Measurements from ENCODE around the gene CARHSP1. TPM values are rescaled to one million over a fixed set of nuclear protein-coding genes. Genes with fewer than 3 reads are reported as not detected.
"Not testable (repeated sequence)": the region's sequence is repeated elsewhere in the genome, so short reads cannot be mapped to it uniquely, and the experiment has no call there.

The CARHSP1 gene
- 32.8 TPM for polyA plus RNA-seq (2013)

DNA sequence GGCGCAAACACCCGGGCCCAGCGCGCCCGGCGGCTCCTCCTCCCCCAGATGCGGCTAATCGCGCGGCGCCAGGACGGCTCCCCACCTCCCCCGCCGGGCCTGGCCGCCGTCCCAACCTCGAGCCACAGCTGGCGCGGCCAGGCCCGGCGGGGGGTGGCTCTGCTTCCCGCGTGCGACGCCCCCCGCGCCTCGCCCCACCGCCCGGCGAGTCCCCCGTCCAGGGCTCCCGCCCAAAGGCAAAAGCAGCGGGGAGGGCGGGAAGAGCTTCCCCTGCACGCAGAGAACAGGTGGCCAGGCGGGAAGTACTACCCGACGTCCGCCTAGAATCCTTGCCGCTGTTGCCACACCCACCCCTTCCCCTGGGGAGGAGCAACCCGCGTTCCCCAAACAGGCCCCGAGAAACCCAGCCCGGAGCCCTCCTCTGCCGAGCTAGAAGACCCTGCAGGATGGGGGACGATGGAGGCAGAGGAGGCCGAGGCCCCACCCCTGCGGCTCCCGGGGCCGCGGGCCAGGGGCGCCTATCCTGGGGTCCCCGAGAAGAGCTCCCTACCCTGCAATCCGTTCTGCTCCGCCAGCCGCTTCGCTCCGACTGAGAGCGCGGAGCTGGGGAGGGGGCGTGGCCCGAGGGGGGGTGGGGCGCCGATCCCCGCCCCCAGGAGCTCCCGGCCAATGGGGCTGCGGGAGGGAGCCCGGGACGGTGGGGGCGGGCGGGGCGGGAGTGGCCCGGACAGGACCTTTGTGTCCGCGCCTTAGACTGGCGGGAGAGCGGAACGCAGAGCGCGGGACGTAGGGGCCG, at the start of gene CARHSP1:
CARHSP1 (minus strand) TSS at position 591 of the 796 bp plus-strand sequence. CDS start 9,678 bp downstream, outside the sequence.
- CTCF ChIA-PET, result interaction anchor here (0.9 to 1.8 kb wide), 6 partner anchors 9 to 233 kb away, joined by 3 to 5 read pairs (median 4); partner anchors contain the start of gene LITAFD
- H3K27me3 ChIP-seq (replicated peaks in 2 of 5; ENCODE audit: control insufficient read depth in 4 of 5, insufficient read depth in 5 of 5, low read length in 4 of 5), result no peaks in the 10 kb centered on the region
- peak within 1 kb of the TSS in 1 of 2 experiments; percentile 67 for H3K27ac ChIP-seq (ENCODE audit: insufficient read depth in 1 of 2, low read depth in 1 of 2, low read length in 2 of 2, poor library complexity in 1 of 2, severe bottlenecking in 2 of 2)
- H3K36me3 ChIP-seq (ENCODE audit: control insufficient read depth in 4 of 4, insufficient read depth in 4 of 4, low read length in 3 of 4), result peaks cover 0 to 7% (median 0%) of the 10 kb centered on the region in 4 experiments
- peak; percentile 81 to 90 (median 84) for DNase-seq
- peaks cover 3 to 69% (median 40%) of the 10 kb centered on the region in 4 experiments for H3K4me1 ChIP-seq (ENCODE audit: control extremely low read depth in 1 of 4, control insufficient read depth in 4 of 4, insufficient read depth in 4 of 4, low read length in 3 of 4)
- no peaks in the 10 kb centered on the region for H3K9me3 ChIP-seq (ENCODE audit: control extremely low read depth in 1 of 5, control insufficient read depth in 4 of 5, insufficient read depth in 2 of 5, low read depth in 1 of 5, low read length in 4 of 5)
- POLR2A ChIA-PET, result interaction anchor here (0.7 to 1.5 kb wide), 4 partner anchors 11 to 223 kb away, joined by 3 to 6 read pairs (median 4); partner anchors contain the start of gene HAPSTR1
- H3K4me3 ChIP-seq (ENCODE audit: control insufficient read depth in 1 of 7, extremely low read depth in 1 of 7, insufficient read depth in 4 of 7, low read depth in 2 of 7, low read length in 6 of 7), result peak within 1 kb of the TSS; percentile 54 to 87 (median 70)
- 0% methylated on average over 57 of the region's 83 CpGs for WGBS (ENCODE audit: insufficient coverage)

DNA sequence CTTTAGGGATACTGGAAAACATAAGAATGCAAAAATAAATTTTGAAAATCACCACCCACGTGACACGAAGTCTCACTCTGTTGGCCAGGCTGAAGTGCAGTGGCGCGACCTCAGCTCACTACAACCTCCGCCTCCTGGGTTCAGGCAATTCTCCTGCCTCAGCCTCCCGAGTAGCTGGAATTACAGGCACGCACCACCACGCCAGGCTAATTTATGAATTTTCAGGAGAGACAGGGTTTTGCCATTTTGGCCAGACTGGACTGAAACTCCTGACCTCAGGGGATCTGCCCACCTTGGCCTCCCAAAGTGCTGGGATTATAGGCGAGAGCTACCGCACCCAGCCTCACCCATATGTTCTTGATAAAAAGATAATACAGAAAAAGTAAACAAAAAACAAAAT, 48.5 kb upstream of the CARHSP1 start:
- not testable (repeated sequence) for DNase-seq; H3K9me3 ChIP-seq (ENCODE audit: control extremely low read depth in 1 of 5, control insufficient read depth in 4 of 5, insufficient read depth in 2 of 5, low read depth in 1 of 5, low read length in 4 of 5); H3K4me3 ChIP-seq (ENCODE audit: control insufficient read depth in 1 of 7, extremely low read depth in 1 of 7, insufficient read depth in 4 of 7, low read depth in 2 of 7, low read length in 6 of 7); H3K27me3 ChIP-seq (replicated peaks in 2 of 5; ENCODE audit: control insufficient read depth in 4 of 5, insufficient read depth in 5 of 5, low read length in 4 of 5); H3K27ac ChIP-seq (ENCODE audit: insufficient read depth in 1 of 2, low read depth in 1 of 2, low read length in 2 of 2, poor library complexity in 1 of 2, severe bottlenecking in 2 of 2)
- WGBS (ENCODE audit: insufficient coverage), result 93% methylated on average over 6 of the region's 10 CpGs
- ChIA-PET POLR2A (interaction anchor here (0.7 kb wide), 1 partner anchor 225 kb away, joined by 4 read pairs; no protein-coding TSS in a partner anchor), CTCF (interaction anchor here (1.0 to 3.1 kb wide), 2 partner anchors 18 to 97 kb away, joined by 3 to 14 read pairs; no protein-coding TSS in a partner anchor)
- Histone ChIP-seq H3K36me3 (ENCODE audit: control insufficient read depth in 4 of 4, insufficient read depth in 4 of 4, low read length in 3 of 4) (peaks cover 36 to 80% (median 58%) of the 10 kb centered on the region in 4 experiments), H3K4me1 (ENCODE audit: control extremely low read depth in 1 of 4, control insufficient read depth in 4 of 4, insufficient read depth in 4 of 4, low read length in 3 of 4) (peaks cover 0 to 38% (median 24%) of the 10 kb centered on the region in 4 experiments)

GRCh38 chr16:8916541-8917225, 47.9 kb upstream of the CARHSP1 start:
- Histone ChIP-seq H3K27ac (ENCODE audit: insufficient read depth in 1 of 2, low read depth in 1 of 2, low read length in 2 of 2, poor library complexity in 1 of 2, severe bottlenecking in 2 of 2) (no peak overlapping the region), H3K4me3 (ENCODE audit: control insufficient read depth in 1 of 7, extremely low read depth in 1 of 7, insufficient read depth in 4 of 7, low read depth in 2 of 7, low read length in 6 of 7) (no peak overlapping the region), H3K36me3 (ENCODE audit: control insufficient read depth in 4 of 4, insufficient read depth in 4 of 4, low read length in 3 of 4) (peaks cover 37 to 79% (median 55%) of the 10 kb centered on the region in 4 experiments), H3K27me3 (replicated peaks in 2 of 5; ENCODE audit: control insufficient read depth in 4 of 5, insufficient read depth in 5 of 5, low read length in 4 of 5) (no peaks in the 10 kb centered on the region), H3K9me3 (ENCODE audit: control extremely low read depth in 1 of 5, control insufficient read depth in 4 of 5, insufficient read depth in 2 of 5, low read depth in 1 of 5, low read length in 4 of 5) (no peaks in the 10 kb centered on the region), H3K4me1 (ENCODE audit: control extremely low read depth in 1 of 4, control insufficient read depth in 4 of 4, insufficient read depth in 4 of 4, low read length in 3 of 4) (peaks cover 0 to 38% (median 24%) of the 10 kb centered on the region in 4 experiments)
- ChIA-PET POLR2A (no interaction called here), CTCF (interaction anchor here (0.6 to 1.0 kb wide), 2 partner anchors 16 to 98 kb away, joined by 3 read pairs; no protein-coding TSS in a partner anchor)
- WGBS (ENCODE audit: insufficient coverage), result 0% methylated on average over 1 of the region's 5 CpGs
- DNase-seq, result peak in 2 of 3 donors; percentile 49 to 59

- 100% methylated on average over 3 of the region's 7 CpGs for WGBS (ENCODE audit: insufficient coverage)
- H3K9me3 ChIP-seq (ENCODE audit: control extremely low read depth in 1 of 5, control insufficient read depth in 4 of 5, insufficient read depth in 2 of 5, low read depth in 1 of 5, low read length in 4 of 5), result no peaks in the 10 kb centered on the region
- H3K27me3 ChIP-seq (replicated peaks in 2 of 5; ENCODE audit: control insufficient read depth in 4 of 5, insufficient read depth in 5 of 5, low read length in 4 of 5), result no peaks in the 10 kb centered on the region
- peaks cover 38 to 79% (median 54%) of the 10 kb centered on the region in 4 experiments for H3K36me3 ChIP-seq (ENCODE audit: control insufficient read depth in 4 of 4, insufficient read depth in 4 of 4, low read length in 3 of 4)
- CTCF ChIA-PET, result interaction anchor here (0.6 kb wide), 1 partner anchor 15 kb away, joined by 3 read pairs; no protein-coding TSS in a partner anchor
- H3K4me3 ChIP-seq (ENCODE audit: control insufficient read depth in 1 of 7, extremely low read depth in 1 of 7, insufficient read depth in 4 of 7, low read depth in 2 of 7, low read length in 6 of 7), result no peak overlapping the region
- H3K27ac ChIP-seq (ENCODE audit: insufficient read depth in 1 of 2, low read depth in 1 of 2, low read length in 2 of 2, poor library complexity in 1 of 2, severe bottlenecking in 2 of 2), result no peak overlapping the region
- H3K4me1 ChIP-seq (ENCODE audit: control extremely low read depth in 1 of 4, control insufficient read depth in 4 of 4, insufficient read depth in 4 of 4, low read length in 3 of 4), result peaks cover 0 to 38% (median 24%) of the 10 kb centered on the region in 4 experiments
- DNase-seq, result no peak
- POLR2A ChIA-PET, result no interaction called here
Measured at GRCh38 chr16:8915722-8916301, 47.0 kb upstream of the CARHSP1 start.

DNA sequence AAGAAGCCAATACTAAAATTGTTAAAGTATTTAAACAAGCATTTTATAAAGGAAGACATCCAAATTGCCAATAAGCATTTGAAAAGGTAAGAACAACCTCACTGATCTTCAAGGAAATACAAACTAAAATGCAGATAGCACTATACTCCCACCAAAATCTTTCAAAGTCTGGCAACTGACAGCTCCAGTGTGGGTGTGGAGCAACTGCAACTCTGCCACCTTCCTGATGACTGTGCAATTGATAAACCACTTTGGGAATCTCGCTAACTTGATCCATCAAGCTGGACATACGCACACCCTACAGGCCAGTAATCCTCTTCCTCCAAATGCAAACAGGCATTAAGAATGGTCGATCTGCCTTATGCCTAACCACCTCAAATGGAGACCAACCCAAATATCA, 45.3 kb upstream of the CARHSP1 start:
- H3K4me1 ChIP-seq (ENCODE audit: control extremely low read depth in 1 of 4, control insufficient read depth in 4 of 4, insufficient read depth in 4 of 4, low read length in 3 of 4), result peaks cover 0 to 29% (median 19%) of the 10 kb centered on the region in 4 experiments
- no CpG with 5 or more reads among the region's 3 CpGs for WGBS (ENCODE audit: insufficient coverage)
- peaks cover 25 to 77% (median 48%) of the 10 kb centered on the region in 4 experiments for H3K36me3 ChIP-seq (ENCODE audit: control insufficient read depth in 4 of 4, insufficient read depth in 4 of 4, low read length in 3 of 4)

GRCh38 chr16:8912793-8913192, 44.0 kb upstream of the CARHSP1 start:
- H3K4me1 ChIP-seq (ENCODE audit: control extremely low read depth in 1 of 4, control insufficient read depth in 4 of 4, insufficient read depth in 4 of 4, low read length in 3 of 4), result peaks cover 0 to 25% (median 15%) of the 10 kb centered on the region in 4 experiments
- POLR2A ChIA-PET, result no interaction called here
- no peaks in the 10 kb centered on the region for H3K9me3 ChIP-seq (ENCODE audit: control extremely low read depth in 1 of 5, control insufficient read depth in 4 of 5, insufficient read depth in 2 of 5, low read depth in 1 of 5, low read length in 4 of 5)
- H3K27me3 ChIP-seq (replicated peaks in 2 of 5; ENCODE audit: control insufficient read depth in 4 of 5, insufficient read depth in 5 of 5, low read length in 4 of 5), result no peaks in the 10 kb centered on the region
- no peak for DNase-seq
- no peak overlapping the region for H3K27ac ChIP-seq (ENCODE audit: insufficient read depth in 1 of 2, low read depth in 1 of 2, low read length in 2 of 2, poor library complexity in 1 of 2, severe bottlenecking in 2 of 2)
- CTCF ChIA-PET, result interaction anchor here (2.7 kb wide), 1 partner anchor 23 kb away, joined by 15 read pairs; no protein-coding TSS in a partner anchor
- WGBS (ENCODE audit: insufficient coverage), result 91% methylated on average over 2 of the region's 4 CpGs
- peaks cover 29 to 80% (median 50%) of the 10 kb centered on the region in 4 experiments for H3K36me3 ChIP-seq (ENCODE audit: control insufficient read depth in 4 of 4, insufficient read depth in 4 of 4, low read length in 3 of 4)
- no peak overlapping the region for H3K4me3 ChIP-seq (ENCODE audit: control insufficient read depth in 1 of 7, extremely low read depth in 1 of 7, insufficient read depth in 4 of 7, low read depth in 2 of 7, low read length in 6 of 7)

More for the DNA sequence above, 45.3 kb upstream of the CARHSP1 start:
- CTCF ChIA-PET, result interaction anchor here (0.9 to 1.6 kb wide), 3 partner anchors 10 to 22 kb away, joined by 3 to 7 read pairs (median 5); no protein-coding TSS in a partner anchor
- H3K9me3 ChIP-seq (ENCODE audit: control extremely low read depth in 1 of 5, control insufficient read depth in 4 of 5, insufficient read depth in 2 of 5, low read depth in 1 of 5, low read length in 4 of 5), result no peaks in the 10 kb centered on the region
- no peak for DNase-seq
- H3K27ac ChIP-seq (ENCODE audit: insufficient read depth in 1 of 2, low read depth in 1 of 2, low read length in 2 of 2, poor library complexity in 1 of 2, severe bottlenecking in 2 of 2), result no peak overlapping the region
- no peaks in the 10 kb centered on the region for H3K27me3 ChIP-seq (replicated peaks in 2 of 5; ENCODE audit: control insufficient read depth in 4 of 5, insufficient read depth in 5 of 5, low read length in 4 of 5)
- no peak overlapping the region for H3K4me3 ChIP-seq (ENCODE audit: control insufficient read depth in 1 of 7, extremely low read depth in 1 of 7, insufficient read depth in 4 of 7, low read depth in 2 of 7, low read length in 6 of 7)
- POLR2A ChIA-PET, result interaction anchor here (0.9 kb wide), 1 partner anchor 21 kb away, joined by 6 read pairs; no protein-coding TSS in a partner anchor
